HG03066 (cell line): ENCODE measurements around the gene HEBP2.
"Not testable (repeated sequence)": the region's sequence is repeated elsewhere in the genome, so short reads cannot be mapped to it uniquely, and the experiment has no call there.

Experiments used
- ATAC-seq: cut with Tn5 transposase; IDR thresholded peaks from one replicate; pipeline ENCODE4 v1.9.1; 2021; ENCODE audit warnings: low read depth; ENCODE audit not compliant: unreplicated experiment

The HEBP2 gene

GRCh38 chr6:138421608-138422007, 17.6 kb downstream of the HEBP2 start:
- no peak for ATAC-seq

- no peak for ATAC-seq
Observed at GRCh38 chr6:138422861-138423260, 18.8 kb downstream of the HEBP2 start.

GRCh38 chr6:138424004-138424904, 20.2 kb downstream of the HEBP2 start:
- ATAC-seq = no peak

GRCh38 chr6:138425256-138425655, 21.2 kb downstream of the HEBP2 start:
- ATAC-seq = not testable (repeated sequence)

GRCh38 chr6:138426500-138427123, 22.6 kb downstream of the HEBP2 start:
- ATAC-seq = no peak

- no peak for ATAC-seq
Observed at GRCh38 chr6:138427701-138428100, 23.7 kb downstream of the HEBP2 start.

GRCh38 chr6:138428944-138429598, 25.0 kb downstream of the HEBP2 start:
- ATAC-seq = no peak

GRCh38 chr6:138429761-138430160, 25.7 kb downstream of the HEBP2 start:
- ATAC-seq = no peak

GRCh38 chr6:138430361-138431145, 26.5 kb downstream of the HEBP2 start:
- no peak for ATAC-seq

- no peak for ATAC-seq
Observed at GRCh38 chr6:138431256-138432062, 27.4 kb downstream of the HEBP2 start.

GRCh38 chr6:138432063-138432356, 28.0 kb downstream of the HEBP2 start:
- no peak for ATAC-seq

- no peak for ATAC-seq
Observed at GRCh38 chr6:138434096-138434495, 30.1 kb downstream of the HEBP2 start.

- no peak for ATAC-seq
Observed at GRCh38 chr6:138434925-138435324, 30.9 kb downstream of the HEBP2 start.

- ATAC-seq = no peak
Observed at GRCh38 chr6:138439546-138439945, 35.5 kb downstream of the HEBP2 start.

- ATAC-seq = no peak
Observed at GRCh38 chr6:138440296-138440695, 36.3 kb downstream of the HEBP2 start.

- ATAC-seq = no peak
Observed at GRCh38 chr6:138440758-138441357, 36.8 kb downstream of the HEBP2 start.

- ATAC-seq = no peak
Observed at GRCh38 chr6:138441965-138442364, 37.9 kb downstream of the HEBP2 start.

- ATAC-seq = no peak
Observed at GRCh38 chr6:138442663-138443062, 38.6 kb downstream of the HEBP2 start.

GRCh38 chr6:138443979-138444378, 40.0 kb downstream of the HEBP2 start:
- no peak for ATAC-seq

GRCh38 chr6:138446821-138447220, 42.8 kb downstream of the HEBP2 start:
- ATAC-seq = no peak
